Measurements from ENCODE around the gene ITIH5. TPM values are rescaled to one million over a fixed set of nuclear protein-coding genes. Genes with fewer than 3 reads are reported as not detected.

ITIH5 gene
- total and polyA plus RNA-seq, 2 of the 8 experiments (the other 6 are each of a cell fraction or from before 2014, with no cell fraction given): 5.8 to 7.6 TPM

- WGBS, 2 experiments (ENCODE audit: extremely low coverage in 1 of 2, insufficient coverage in 1 of 2, insufficient read length in 1 of 2, insufficient replicate concordance in 2 of 2, low coverage in 1 of 2, low lambda C conversion rate in 2 of 2, missing lambda C conversion rate in 1 of 2): 86% methylated on average over 2 of the region's 2 CpGs; no CpG with 5 or more reads in 1 of the 2 experiments
- H2BK15ac ChIP-seq (ENCODE audit: low read length): no peak overlapping the region
- H3K9ac ChIP-seq (replicated peaks in 1 of 4; ENCODE audit: extremely low read depth in 1 of 4, low read depth in 3 of 4, low read length in 3 of 4): no peak overlapping the region
- H3K4ac ChIP-seq (replicated peaks; ENCODE audit: insufficient read length, low read depth, low read length): no peak overlapping the region
- H3K4me3 ChIP-seq (ENCODE audit: extremely low read depth in 1 of 4, insufficient read depth in 2 of 4, low read depth in 3 of 4, low read length in 4 of 4): no peak overlapping the region
- H3K9me3 ChIP-seq (ENCODE audit: insufficient read depth in 2 of 2, low read depth in 1 of 2, low read length in 1 of 2): no peaks in the 10 kb centered on the region
- ChIA-PET POLR2A (ENCODE audit: partially characterized antibody) (no interaction called here), CTCF (ENCODE audit: partially characterized antibody) (no interaction called here)
- no peak overlapping the region for H2AK5ac ChIP-seq (ENCODE audit: low read depth, low read length)
- no peak overlapping the region for H4K91ac ChIP-seq (replicated peaks; ENCODE audit: insufficient read length, low read length)
- no peak overlapping the region for H2BK20ac ChIP-seq (ENCODE audit: low read length)
- no peak overlapping the region for H3K23ac ChIP-seq (ENCODE audit: insufficient read length)
- no peaks in the 10 kb centered on the region for H3K79me2 ChIP-seq (ENCODE audit: control insufficient read depth in 1 of 2, insufficient read depth in 2 of 2, low read length in 2 of 2)
- no peaks in the 10 kb centered on the region for H4K20me1 ChIP-seq (replicated peaks in 1 of 2; ENCODE audit: control insufficient read depth in 1 of 2, insufficient read depth in 2 of 2, low read length in 2 of 2)
- no peak overlapping the region for H3K56ac ChIP-seq (replicated peaks; ENCODE audit: insufficient read length, low read depth, low read length)
- no peak overlapping the region for H2AFZ ChIP-seq (ENCODE audit: low read length)
- no peak overlapping the region for H3K4me2 ChIP-seq (ENCODE audit: insufficient read depth in 1 of 2, low read depth in 2 of 2, low read length in 2 of 2)
- no peak overlapping the region for H2BK5ac ChIP-seq (ENCODE audit: low read depth, low read length)
- no peaks in the 10 kb centered on the region for H3K23me2 ChIP-seq (ENCODE audit: low read depth, low read length)
- H3K14ac ChIP-seq (ENCODE audit: insufficient read length): no peak overlapping the region
- peaks cover 0 to 3% (median 0%) of the 10 kb centered on the region in 4 experiments; a peak in 1 of 7 replicates for H3K4me1 ChIP-seq (replicated peaks in 1 of 4; ENCODE audit: control insufficient read depth in 3 of 4, insufficient read depth in 4 of 4, low read length in 3 of 4)
- H2BK120ac ChIP-seq (replicated peaks; ENCODE audit: low read depth, low read length): no peak overlapping the region
- no peaks in the 10 kb centered on the region for H3K36me3 ChIP-seq (ENCODE audit: control insufficient read depth in 2 of 4, insufficient read depth in 4 of 4, low read length in 3 of 4)
- no peaks in the 10 kb centered on the region for H3K79me1 ChIP-seq (ENCODE audit: low read depth, low read length)
- no peaks in the 10 kb centered on the region for H3K27me3 ChIP-seq (replicated peaks in 1 of 4; ENCODE audit: control insufficient read depth in 3 of 4, extremely low read depth in 1 of 4, insufficient read depth in 3 of 4, low read length in 3 of 4)
- DNase-seq (ENCODE audit: low read depth in 1 of 2, low spot score in 2 of 2): no peak
- FAIRE-seq: no peak
- H4K5ac ChIP-seq (ENCODE audit: insufficient read length, low read depth, low read length): no peak overlapping the region
- no peak overlapping the region for H2BK12ac ChIP-seq (ENCODE audit: low read depth, low read length)
- no peak overlapping the region for H4K8ac ChIP-seq (ENCODE audit: extremely low read depth, insufficient read depth, low read length)
- H3K27ac ChIP-seq (ENCODE audit: low read depth, low read length): no peak overlapping the region
- H3K18ac ChIP-seq (ENCODE audit: extremely low read depth, low read length): no peak overlapping the region
- TF ChIP-seq TAF7 (optimal IDR thresholded peaks at IDR 0.05; ENCODE audit: borderline replicate concordance, low read depth, low read length): no peak
- no peak for TF ChIP-seq JUN (IDR thresholded peaks at IDR 0.05; ENCODE audit: low read depth, low read length)
- TF ChIP-seq POLR2A (IDR thresholded peaks at IDR 0.05; ENCODE audit: control extremely low read depth in 1 of 2, low read depth in 2 of 2, low read length in 2 of 2): no peak
- no peak for TF ChIP-seq CTCF (IDR thresholded peaks at IDR 0.05; ENCODE audit: control extremely low read depth in 1 of 3, insufficient read depth in 1 of 3, low read depth in 1 of 3, low read length in 3 of 3)
- TF ChIP-seq E2F6 (IDR thresholded peaks at IDR 0.05): no peak
- no peak for TF ChIP-seq RNF2 (IDR thresholded peaks at IDR 0.05; ENCODE audit: borderline replicate concordance, low read depth, low read length, missing control alignments, poor library complexity, severe bottlenecking)
- no peak for TF ChIP-seq USF2 (IDR thresholded peaks at IDR 0.05; ENCODE audit: low read length)
- no peak for TF ChIP-seq CBX8 (IDR thresholded peaks at IDR 0.05; ENCODE audit: borderline replicate concordance, low read depth, low read length)
- no peak for TF ChIP-seq MAX (IDR thresholded peaks at IDR 0.05)
These were observed 48.3 kb downstream of the ITIH5 start for GRCh38 chr10:7618461-7618860.

All from H1 (cell line).